ENCODE results near the gene ZNF516.

Gene ZNF516

DNA sequence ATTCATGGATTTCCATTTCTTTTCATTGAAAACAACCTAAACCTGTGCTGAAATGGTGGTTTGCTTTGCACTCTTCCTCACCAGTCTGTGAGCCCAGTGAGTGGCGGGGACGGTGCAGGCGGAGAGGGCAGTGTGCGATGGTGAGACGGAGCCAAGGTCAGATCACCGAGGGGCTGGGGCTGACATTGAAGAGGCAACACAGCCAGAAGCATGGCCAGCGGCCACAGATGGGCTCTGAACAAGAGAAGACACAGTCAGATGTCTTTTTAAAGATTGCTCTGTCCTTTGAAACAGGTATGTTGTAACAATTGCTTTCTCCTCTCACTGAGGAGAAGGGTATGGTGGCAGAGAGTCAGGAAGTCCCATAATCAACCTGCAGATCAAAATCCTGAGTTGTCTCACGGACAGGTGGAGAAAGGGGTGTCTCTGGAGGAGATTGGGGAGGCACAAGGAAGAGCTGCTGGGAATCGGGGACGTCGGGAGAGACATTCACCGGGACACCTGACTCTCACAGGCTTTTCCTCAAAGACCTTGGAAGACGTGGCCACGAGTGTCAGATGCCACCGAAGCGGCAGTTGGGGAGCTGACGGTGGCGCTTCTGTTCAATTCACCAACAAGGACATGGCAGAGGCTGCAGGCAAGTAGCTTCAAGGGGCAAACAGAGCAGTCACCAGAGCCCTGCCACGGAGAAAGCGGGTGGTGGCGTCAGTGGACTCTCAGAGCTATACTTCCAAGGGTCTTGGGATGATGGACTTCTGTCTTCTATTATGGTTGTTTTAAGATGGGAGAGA is 12.1 kb upstream of the ZNF516 start:
- TF ChIP-seq, protein P1, sequence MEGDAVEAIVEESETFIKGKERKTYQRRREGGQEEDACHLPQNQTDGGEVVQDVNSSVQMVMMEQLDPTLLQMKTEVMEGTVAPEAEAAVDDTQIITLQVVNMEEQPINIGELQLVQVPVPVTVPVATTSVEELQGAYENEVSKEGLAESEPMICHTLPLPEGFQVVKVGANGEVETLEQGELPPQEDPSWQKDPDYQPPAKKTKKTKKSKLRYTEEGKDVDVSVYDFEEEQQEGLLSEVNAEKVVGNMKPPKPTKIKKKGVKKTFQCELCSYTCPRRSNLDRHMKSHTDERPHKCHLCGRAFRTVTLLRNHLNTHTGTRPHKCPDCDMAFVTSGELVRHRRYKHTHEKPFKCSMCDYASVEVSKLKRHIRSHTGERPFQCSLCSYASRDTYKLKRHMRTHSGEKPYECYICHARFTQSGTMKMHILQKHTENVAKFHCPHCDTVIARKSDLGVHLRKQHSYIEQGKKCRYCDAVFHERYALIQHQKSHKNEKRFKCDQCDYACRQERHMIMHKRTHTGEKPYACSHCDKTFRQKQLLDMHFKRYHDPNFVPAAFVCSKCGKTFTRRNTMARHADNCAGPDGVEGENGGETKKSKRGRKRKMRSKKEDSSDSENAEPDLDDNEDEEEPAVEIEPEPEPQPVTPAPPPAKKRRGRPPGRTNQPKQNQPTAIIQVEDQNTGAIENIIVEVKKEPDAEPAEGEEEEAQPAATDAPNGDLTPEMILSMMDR (IDR thresholded peaks at IDR 0.05; ENCODE audit: extremely low read depth, missing control alignments): no peak

DNA sequence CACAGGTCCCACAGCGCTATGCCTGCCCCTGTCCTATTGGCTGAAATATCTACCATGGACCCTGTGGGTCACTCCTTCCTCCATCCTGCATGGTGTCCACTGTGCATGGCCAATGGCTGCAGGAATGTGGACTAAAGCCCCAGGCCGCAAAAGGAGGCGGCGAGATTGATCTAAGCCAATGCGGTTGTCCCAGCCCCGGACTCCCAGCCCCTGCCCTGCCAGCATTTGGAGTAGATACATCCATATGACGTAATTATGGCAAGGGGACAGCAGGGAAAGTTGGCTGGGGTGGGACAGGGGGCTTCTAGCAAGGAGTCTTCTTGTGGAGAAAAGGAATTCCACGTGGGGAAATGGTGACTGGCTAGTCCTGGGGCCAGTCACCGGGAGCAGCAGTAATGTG is 11.4 kb upstream of the ZNF516 start:
- TF ChIP-seq, protein P1 (IDR thresholded peaks at IDR 0.05; ENCODE audit: extremely low read depth, missing control alignments): no peak
- no peak for DNase-seq (ENCODE audit: low spot score)

More for the DNA sequence above, 12.1 kb upstream of the ZNF516 start:
- DNase-seq (ENCODE audit: low spot score): no peak

DNA sequence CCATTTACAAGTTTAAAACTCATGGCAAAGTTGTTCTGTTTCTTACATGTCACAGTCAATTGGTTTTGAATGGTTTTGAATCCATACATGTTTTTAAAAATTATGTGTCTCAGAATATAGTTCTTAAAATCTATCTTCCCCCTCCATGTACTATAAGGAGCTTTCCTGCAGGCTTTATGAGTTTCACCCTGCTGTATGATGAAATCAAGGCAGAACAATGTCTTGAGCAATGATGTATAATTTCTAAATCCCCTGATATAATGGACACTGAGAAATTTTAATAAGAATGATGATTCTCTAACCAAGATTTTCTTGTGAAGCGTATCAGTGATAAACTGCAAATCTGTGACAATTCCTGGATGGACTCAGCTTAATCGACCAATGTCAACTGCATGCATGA is 10.6 kb upstream of the ZNF516 start:
- no peak for DNase-seq (ENCODE audit: low spot score)
- TF ChIP-seq, protein P1 (IDR thresholded peaks at IDR 0.05; ENCODE audit: extremely low read depth, missing control alignments): no peak

DNA sequence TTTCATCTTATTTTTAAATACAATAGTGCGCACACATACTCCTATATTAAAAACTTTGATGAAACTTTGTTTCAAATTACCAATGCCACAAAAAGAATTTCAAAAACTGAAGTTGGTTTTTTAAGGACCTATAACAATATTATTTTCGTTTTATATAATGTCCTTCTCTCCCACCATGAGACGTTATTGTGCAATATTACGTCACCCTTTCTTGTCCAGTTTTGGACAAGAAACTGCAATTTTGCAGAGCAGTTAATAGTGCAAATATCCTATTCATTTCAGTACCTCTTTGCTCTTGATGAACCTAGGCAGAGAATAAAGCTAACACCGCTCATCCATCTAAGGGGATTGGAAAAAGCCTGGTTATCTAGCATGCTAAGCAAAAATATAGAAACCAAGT is 9.7 kb upstream of the ZNF516 start:
- DNase-seq (ENCODE audit: low spot score): no peak
- TF ChIP-seq, protein P1 (IDR thresholded peaks at IDR 0.05; ENCODE audit: extremely low read depth, missing control alignments): no peak

DNA sequence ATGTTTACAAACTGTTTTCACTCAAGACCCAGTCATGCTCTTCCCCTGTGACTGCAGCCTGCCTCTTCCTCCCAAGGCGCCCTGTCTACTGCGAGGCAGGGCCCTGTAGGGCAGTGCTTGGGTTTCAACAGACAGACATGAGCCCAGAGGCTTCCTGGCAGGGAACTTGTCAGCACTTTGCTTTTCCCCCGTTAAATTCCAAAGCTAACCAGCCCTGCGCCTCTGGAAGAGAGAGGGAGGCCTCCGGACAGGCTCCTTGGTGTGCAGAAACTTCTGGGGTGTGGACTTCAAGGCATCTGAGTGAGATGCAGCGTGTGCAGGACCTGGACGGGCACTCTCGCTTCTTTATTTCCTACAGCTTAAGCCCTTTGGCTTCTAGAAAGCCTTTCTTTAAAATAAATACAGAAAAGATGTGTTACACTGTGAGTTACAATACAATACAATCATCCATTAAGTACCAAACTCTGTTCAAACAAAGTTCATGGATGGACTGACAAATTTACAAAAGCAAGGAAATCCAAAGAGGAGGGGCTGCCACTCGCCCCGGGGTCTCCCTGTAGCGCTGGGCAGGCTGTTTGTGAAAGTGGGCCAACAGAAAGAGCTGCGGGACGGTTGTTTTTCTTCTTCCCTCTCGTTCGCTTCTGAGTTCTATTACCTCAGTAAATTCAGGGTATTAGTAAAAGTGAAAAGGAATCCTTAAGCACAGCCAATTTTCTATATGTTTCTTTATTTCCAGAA is 8.8 kb upstream of the ZNF516 start:
- DNase-seq (ENCODE audit: low spot score): no peak

DNA sequence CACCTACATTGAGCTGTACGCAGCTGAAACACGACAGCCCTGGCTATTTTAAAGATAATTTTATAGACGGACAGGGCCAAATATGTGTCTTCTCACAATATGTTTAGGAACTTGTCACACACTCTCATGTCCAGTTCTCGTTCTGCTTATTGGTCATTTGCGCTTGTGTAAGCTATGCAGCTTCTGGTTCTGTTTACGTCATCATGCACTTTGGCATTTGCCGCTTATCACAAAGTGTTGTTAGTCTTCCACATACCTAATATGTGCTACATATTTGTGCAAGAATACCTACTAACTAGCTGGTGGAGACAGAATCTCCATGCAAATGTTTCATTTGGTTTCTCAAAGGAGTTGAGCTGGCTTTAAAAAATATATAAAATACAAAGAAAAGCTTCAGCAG is 7.5 kb upstream of the ZNF516 start:
- TF ChIP-seq, protein P1 (IDR thresholded peaks at IDR 0.05; ENCODE audit: extremely low read depth, missing control alignments): no peak

More for the DNA sequence above, 8.8 kb upstream of the ZNF516 start:
- TF ChIP-seq, protein P1 (IDR thresholded peaks at IDR 0.05; ENCODE audit: extremely low read depth, missing control alignments): no peak

More for the DNA sequence above, 7.5 kb upstream of the ZNF516 start:
- DNase-seq (ENCODE audit: low spot score): no peak

Data from GM20000 (cell line).